Endothelial cell of umbilical vein (primary cell): ENCODE measurements around the gene RNF113B. TPM values are rescaled to one million over a fixed set of nuclear protein-coding genes. Genes with fewer than 3 reads are reported as not detected.

Experiments
- BruUV-seq: library from RNA; stranded (reverse); fragments of 400-500 nt; replicated peaks from 2 replicates; lab custom pipeline; 2021; lab: Mats Ljungman, UMichigan
- CTCF ChIA-PET: fragments of 300-600, 350-600 bp; sonication (Branson Sonifier 250); formaldehyde crosslinking; loops from one replicate; lab custom pipeline; 2021; ENCODE audit warnings: antibody characterized with exemption, inconsistent platforms; lab: Charles Lee
- POLR2A ChIA-PET: fragments of 300-600, 350-600 bp; sonication (Branson Sonifier 250); formaldehyde crosslinking; loops from one replicate; lab custom pipeline; 2021; ENCODE audit warnings: antibody characterized with exemption, inconsistent platforms; lab: Charles Lee
- DNase-seq: peaks from one replicate; pipeline ENCODE4 v3.0.0-alpha.2; 2011; ENCODE audit warnings: low read depth, low spot score
- FAIRE-seq: peaks from 2 replicates; lab custom pipeline; 2011; peaks lifted over from hg19 to GRCh38; lab: Jason Lieb, UNC
- H2AFZ ChIP-seq: 2 replicates; pipeline ENCODE4 v1.6.0; 2012; ENCODE audit warnings: low read depth, low read length, control low read depth, inconsistent platforms
- H3K27ac ChIP-seq: 2 replicates; pipeline ENCODE4 v1.5.1; 2011; ENCODE audit warnings: low read depth, mild to moderate bottlenecking, control low read depth, low read length, moderate library complexity; ENCODE audit not compliant: insufficient read depth
- H3K27me3 ChIP-seq, 2 experiments: 2 replicates each; pipeline versions ENCODE4 v1.6.0 to v1.6.1; 2011; ENCODE audit warnings: low read length in 2 of 2, mixed read lengths in 1 of 2; ENCODE audit not compliant: control insufficient read depth in 2 of 2, insufficient read depth in 2 of 2
- H3K36me3 ChIP-seq, 2 experiments: 2 replicates in 1 of 2; 3 replicates in 1 of 2; pipeline ENCODE4 v1.5.1; 2011; ENCODE audit warnings: low read length in 2 of 2, mild to moderate bottlenecking in 1 of 2, moderate library complexity in 1 of 2; ENCODE audit not compliant: control insufficient read depth in 2 of 2, insufficient read depth in 2 of 2; ENCODE audit errors: extremely low read depth in 1 of 2
- H3K4me1 ChIP-seq: 3 replicates; pipeline ENCODE4 v1.5.1; 2011; ENCODE audit warnings: mild to moderate bottlenecking, low read length; ENCODE audit not compliant: control insufficient read depth, insufficient read depth; ENCODE audit errors: extremely low read depth
- H3K4me2 ChIP-seq: 2 replicates; pipeline ENCODE4 v1.6.1; 2011; ENCODE audit warnings: low read length, control low read depth, mixed read lengths; ENCODE audit not compliant: insufficient read depth
- H3K4me3 ChIP-seq, 3 experiments: fragments of 200-600 bp in 1 of 3; sonication (generic), shearing (Covaris generic) in 1 of 3; replicated peaks in 1 of 3; 2 replicates each; pipeline ENCODE4 v1.5.1; 2011 to 2016; ENCODE audit warnings: control low read depth in 3 of 3, low read length in 3 of 3, mild to moderate bottlenecking in 2 of 3, inconsistent platforms in 1 of 3, low read depth in 1 of 3, moderate library complexity in 1 of 3; ENCODE audit not compliant: insufficient read depth in 1 of 3
- H3K79me2 ChIP-seq: 2 replicates; pipeline ENCODE4 v1.6.0; 2012; ENCODE audit warnings: low read length, inconsistent platforms; ENCODE audit not compliant: control insufficient read depth, insufficient read depth
- H3K9ac ChIP-seq: replicated peaks from 2 replicates; pipeline ENCODE3; 2011; ENCODE audit warnings: low read length, control low read depth; ENCODE audit not compliant: insufficient read depth; ENCODE audit errors: extremely low read depth
- H3K9me1 ChIP-seq: replicated peaks from 3 replicates; pipeline ENCODE4 v1.6.0; 2011; ENCODE audit warnings: mild to moderate bottlenecking, low read length; ENCODE audit not compliant: control insufficient read depth, insufficient read depth; ENCODE audit errors: extremely low read depth
- H3K9me3 ChIP-seq: replicated peaks from 2 replicates; pipeline ENCODE4 v1.5.1; 2012; ENCODE audit warnings: low read length, inconsistent platforms; ENCODE audit not compliant: control insufficient read depth, insufficient read depth
- H4K20me1 ChIP-seq: replicated peaks from 2 replicates; pipeline ENCODE3; 2011; ENCODE audit warnings: mild to moderate bottlenecking, low read length; ENCODE audit not compliant: control insufficient read depth, insufficient read depth; ENCODE audit errors: extremely low read depth
- CTCF ChIP-seq, 2 donors: IDR thresholded peaks; 1 replicate in 1 of 2; 2 replicates in 1 of 2; pipeline ENCODE4 v1.5.1; 2011; ENCODE audit warnings: low read length in 2 of 2, mild to moderate bottlenecking in 2 of 2, moderate library complexity in 2 of 2, control low read depth in 1 of 2, inconsistent platforms in 1 of 2, low read depth in 1 of 2; ENCODE audit not compliant: insufficient read depth in 1 of 2; ENCODE audit errors: extremely low read depth in 1 of 2
- EZH2 ChIP-seq: IDR thresholded peaks from 2 replicates; pipeline ENCODE4 v1.6.1; 2012; ENCODE audit warnings: borderline replicate concordance, low read depth, mild to moderate bottlenecking, moderate library complexity, low read length, inconsistent platforms; ENCODE audit not compliant: severe bottlenecking
- FOS ChIP-seq: IDR thresholded peaks from 2 replicates; pipeline ENCODE4 v1.6.1; 2011; ENCODE audit warnings: mild to moderate bottlenecking, low read length, moderate library complexity, borderline replicate concordance; ENCODE audit not compliant: insufficient read depth
- GATA2 ChIP-seq: IDR thresholded peaks from 2 replicates; pipeline ENCODE4 v1.7.0; 2011; ENCODE audit warnings: low read depth, mild to moderate bottlenecking, moderate library complexity, mixed read lengths, low read length; ENCODE audit not compliant: insufficient read length, insufficient read depth
- JUN ChIP-seq: IDR thresholded peaks from 2 replicates; pipeline ENCODE4 v1.6.1; 2011; ENCODE audit warnings: borderline replicate concordance, low read depth; ENCODE audit not compliant: insufficient read length, insufficient read depth
- MYC ChIP-seq: IDR thresholded peaks from one replicate; pipeline ENCODE4 v1.6.1; 2011; ENCODE audit warnings: mild to moderate bottlenecking, low read depth, low read length
- POLR2A ChIP-seq: IDR thresholded peaks from 2 replicates; pipeline ENCODE4 v1.6.1; 2012; ENCODE audit warnings: low read depth, mild to moderate bottlenecking, control low read depth, low read length
- POLR2AphosphoS5 ChIP-seq: IDR thresholded peaks from 2 replicates; pipeline ENCODE4 v1.6.1; 2012; ENCODE audit warnings: low read depth, mild to moderate bottlenecking, control low read depth, low read length, moderate library complexity; ENCODE audit not compliant: insufficient read depth
- dilution Hi-C: fragments of 300-500 bp; cut with MboI; formaldehyde crosslinking; loops from one replicate; pipeline ENCODE4 v1.15.0; 2019; ENCODE audit warnings: low sequenced_read_pairs; ENCODE audit not compliant: extremely low pct_ligation_motif_present
- intact Hi-C: fragments of 100-400 bp; cut with micrococcal nuclease; formaldehyde crosslinking; loops from one replicate; pipeline ENCODE4 v1.10.0; 2022
- polyA plus RNA-seq, 4 experiments: library from polyadenylated mRNA; depleted of rRNA in 3 of 4; stranded (reverse) in 3 of 4; unstranded in 1 of 4; fragments of >200 nt; gene quantifications; 2 replicates each; pipeline versions ENCODE4 v1.2.1 to v1.2.3, GENCODE V29; 2011 to 2012; ENCODE audit warnings: missing spikeins in 1 of 4
- total RNA-seq: library from RNA; stranded (reverse); gene quantifications from 2 replicates; pipeline ENCODE4 v1.2.3, GENCODE V29; 2021
- TF ChIP-seq, protein P1 (sequence below): IDR thresholded peaks from 2 replicates; pipeline ENCODE4 v1.6.1; 2011; ENCODE audit not compliant: insufficient read depth, insufficient read length

RNF113B gene
- total and polyA plus RNA-seq, 2 donors (not counting 3 experiments of a cell fraction or from before 2014, with no cell fraction given) = not detected

DNA sequence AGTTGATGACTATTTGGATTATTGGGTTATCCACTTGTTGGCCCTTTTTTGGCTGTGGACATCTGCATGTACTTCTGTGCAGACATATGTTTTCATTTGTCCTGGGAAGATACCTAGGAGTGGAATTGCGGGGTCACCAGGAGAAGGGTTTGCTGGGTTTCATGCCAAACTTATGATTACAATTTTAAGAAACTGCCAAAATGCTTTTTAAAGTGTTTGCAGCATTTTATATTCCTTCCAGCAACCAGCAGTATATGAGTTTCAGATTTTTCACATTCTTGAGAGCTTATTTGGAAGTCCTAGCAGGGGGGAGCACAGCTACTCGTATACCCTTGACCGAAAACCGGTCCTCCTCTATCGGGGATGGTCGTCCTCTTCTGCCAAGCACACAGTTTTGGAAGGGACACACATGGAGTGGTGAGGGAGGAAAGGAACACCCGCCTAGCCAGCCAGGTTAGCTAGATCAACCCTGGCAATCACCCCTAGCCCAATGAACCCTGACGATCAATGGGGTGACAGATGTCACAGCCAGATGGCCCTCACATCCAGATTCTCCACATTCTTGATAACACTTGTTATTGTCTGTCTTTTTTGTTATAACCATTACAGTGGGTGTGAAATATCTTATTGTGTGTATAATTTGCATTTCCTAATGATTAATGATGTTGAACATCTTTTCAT lies 26.7 kb upstream of the RNF113B start:
- Histone ChIP-seq H3K36me3 (no peaks in the 10 kb centered on the region), H3K27me3 (no peaks in the 10 kb centered on the region), H3K9me1 (no peaks in the 10 kb centered on the region), H3K4me2 (no peak overlapping the region), H3K79me2 (peaks cover 1% of the 10 kb centered on the region), H2AFZ (no peak overlapping the region), H3K9ac (no peak overlapping the region), H3K27ac (no peak overlapping the region), H3K9me3 (no peaks in the 10 kb centered on the region), H3K4me1 (no peaks in the 10 kb centered on the region), H3K4me3 (no peak overlapping the region), H4K20me1 (no peaks in the 10 kb centered on the region)
- ChIA-PET POLR2A (no interaction called here), CTCF (no interaction called here)
- intact Hi-C loops (no loop called here), dilution Hi-C loops (no loop called here)
- TF ChIP-seq MYC (no peak), GATA2 (no peak), CTCF (IDR thresholded peaks at IDR 0.05; ENCODE audit: extremely low read depth in 1 of 2, insufficient read depth in 1 of 2, low read depth in 1 of 2, low read length in 2 of 2) (no peak), EZH2 (no peak), POLR2AphosphoS5 (no peak), FOS (no peak), POLR2A (no peak), JUN (no peak)
- TF ChIP-seq, protein P1, sequence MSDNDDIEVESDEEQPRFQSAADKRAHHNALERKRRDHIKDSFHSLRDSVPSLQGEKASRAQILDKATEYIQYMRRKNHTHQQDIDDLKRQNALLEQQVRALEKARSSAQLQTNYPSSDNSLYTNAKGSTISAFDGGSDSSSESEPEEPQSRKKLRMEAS = no peak
- BruUV-seq = no TSS peak
- DNase-seq (no peak), FAIRE-seq (no peak)
